Erythroblast (primary cell): ENCODE data around the gene GJC2.
A peak's percentile ranks its signal among the peaks of the same experiment; 100 is the strongest.
"Not testable (repeated sequence)": the region's sequence is repeated elsewhere in the genome, so short reads cannot be mapped to it uniquely, and the experiment has no call there.

ENCODE experiments used
- DNase-seq, 2 experiments: peaks; one replicate each; lab custom pipeline; 2025; lab: John Stamatoyannopoulos, UW
- GATA1 ChIP-seq: IDR thresholded peaks from 2 replicates; pipeline ENCODE4 v1.6.1; 2011; ENCODE audit warnings: low read depth, mild to moderate bottlenecking, control low read depth, low read length, moderate library complexity
- POLR2A ChIP-seq: IDR thresholded peaks from 2 replicates; pipeline ENCODE4 v1.6.1; 2011; ENCODE audit warnings: mild to moderate bottlenecking, low read length

Gene GJC2

DNA sequence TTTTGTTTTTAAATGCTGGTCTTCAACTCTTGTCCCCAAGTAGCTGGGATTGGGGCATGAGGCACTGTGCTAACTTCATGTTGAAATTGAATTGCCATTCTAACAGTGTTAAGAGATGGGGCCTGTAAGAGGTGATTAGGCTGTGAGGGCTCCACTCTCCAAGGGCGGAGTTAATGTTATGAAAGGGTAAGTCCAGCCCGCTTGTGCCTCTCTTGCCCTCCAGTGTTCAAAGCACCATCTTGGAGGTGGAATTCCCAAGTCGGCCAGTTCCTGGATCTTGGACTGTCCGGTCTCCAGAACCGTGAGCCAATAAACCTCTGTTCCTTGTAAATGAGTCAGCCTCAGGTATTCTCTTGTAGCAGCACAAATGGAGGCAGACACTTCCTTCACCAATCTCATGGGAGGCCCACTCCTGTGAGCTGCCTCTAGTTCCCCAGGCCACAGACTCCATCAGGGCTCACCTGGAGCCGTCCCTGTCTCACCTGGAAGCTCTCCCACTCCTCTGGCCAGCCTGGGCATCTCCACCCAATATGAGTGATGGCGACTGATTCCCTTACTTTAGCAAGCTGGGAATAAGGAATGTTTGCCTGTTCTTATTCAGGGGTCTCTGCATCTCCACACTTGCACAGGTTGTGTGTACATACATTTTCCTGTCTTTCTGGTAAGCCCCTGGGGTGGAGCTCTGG is 31.4 kb downstream of the GJC2 start:
- no peak for TF ChIP-seq GATA1
- no peak for TF ChIP-seq POLR2A
- peak in 1 of 2 experiments; percentile 52 for DNase-seq

DNA sequence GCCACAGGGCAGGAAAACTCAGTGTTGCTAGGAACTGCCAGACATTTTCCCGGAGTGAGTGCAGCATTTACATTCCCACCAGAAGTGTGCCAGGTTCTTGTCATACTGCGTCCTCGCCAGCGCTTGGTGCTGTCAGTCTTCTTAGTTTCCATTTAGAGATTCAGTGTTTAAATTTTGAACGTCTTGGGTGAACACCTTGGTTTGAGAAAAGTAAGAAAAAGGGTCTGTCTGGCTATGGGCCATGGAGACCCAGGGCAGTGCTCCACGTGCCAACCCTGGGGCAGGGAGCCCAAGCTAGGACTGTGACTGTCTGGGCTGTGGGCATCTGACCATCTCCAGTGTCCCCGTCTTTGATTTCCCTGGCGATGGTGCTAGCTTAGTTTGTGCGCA is 31.9 kb downstream of the GJC2 start:
- TF ChIP-seq POLR2A (no peak), GATA1 (no peak)
- no peak for DNase-seq

DNA sequence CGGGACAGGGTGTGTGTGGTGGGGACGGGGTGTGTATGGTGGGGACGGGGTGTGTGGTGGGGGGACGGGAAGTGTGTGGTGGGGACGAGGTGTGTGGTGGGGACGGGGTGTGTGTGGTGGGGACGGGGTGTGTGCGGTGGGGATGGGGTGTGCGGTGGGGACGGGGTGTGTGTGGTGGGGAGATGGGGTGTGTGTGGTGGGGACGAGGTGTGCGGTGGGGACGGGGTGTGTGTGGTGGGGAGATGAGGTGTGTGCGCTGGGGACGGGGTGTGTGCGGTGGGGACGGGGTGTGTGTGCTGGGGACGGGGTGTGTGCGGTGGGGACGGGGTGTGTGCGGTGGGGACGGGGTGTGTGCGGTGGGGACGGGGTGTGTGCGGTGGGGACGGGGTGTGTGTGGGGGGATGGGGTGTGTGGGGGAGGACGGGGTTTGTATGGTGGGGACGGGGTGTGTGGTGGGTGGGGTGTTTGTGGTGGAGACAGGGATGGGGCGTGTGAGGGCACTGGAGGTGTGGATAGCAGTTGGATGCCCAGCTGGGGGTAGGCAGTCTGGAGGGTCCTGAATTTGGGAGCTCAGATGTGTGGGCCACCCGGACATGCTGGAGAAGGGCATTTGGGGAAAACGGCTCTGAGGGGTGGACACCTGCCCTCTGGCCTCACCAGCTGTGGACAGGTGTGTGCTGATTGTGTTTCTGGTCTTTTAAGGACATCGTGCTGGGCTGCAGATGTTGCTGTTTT is 32.7 kb downstream of the GJC2 start:
- TF ChIP-seq POLR2A = no peak
- no peak for TF ChIP-seq GATA1
- DNase-seq = no peak

DNA sequence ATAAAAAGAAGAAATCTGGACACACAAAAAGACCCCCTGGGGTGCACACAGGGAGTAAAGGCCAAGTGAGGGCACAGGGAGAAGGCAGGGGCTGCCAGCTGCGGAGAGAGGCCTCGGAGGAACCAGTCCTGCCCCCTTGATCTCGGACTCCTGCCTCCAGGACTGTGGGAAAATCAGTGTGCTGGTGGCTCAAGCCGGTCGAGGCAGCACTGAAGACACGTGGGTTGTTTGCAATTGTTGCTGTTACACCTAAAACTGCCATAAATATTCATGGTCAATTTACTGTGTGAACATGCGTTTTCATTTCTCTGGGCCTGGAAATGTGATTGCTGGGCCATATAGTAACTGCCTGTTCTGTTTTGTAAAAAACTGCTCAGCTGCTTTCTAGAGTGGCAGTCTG is 34.4 kb downstream of the GJC2 start:
- no peak for DNase-seq
- no peak for TF ChIP-seq POLR2A
- no peak for TF ChIP-seq GATA1

DNA sequence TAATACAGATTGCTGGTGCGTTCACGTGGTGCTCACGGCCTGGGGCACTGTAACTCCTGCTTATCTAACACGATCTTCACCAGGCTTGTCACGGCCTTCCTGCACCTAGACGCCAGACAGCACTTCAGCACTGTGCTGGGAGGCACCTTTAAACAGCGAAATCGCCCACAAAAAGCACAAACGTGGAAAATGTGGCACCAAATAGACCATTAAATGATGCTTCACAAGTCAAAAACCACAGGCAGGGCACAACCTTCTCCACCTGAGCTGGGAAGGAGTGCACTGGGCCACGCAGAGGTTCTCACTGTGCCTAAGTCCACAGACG is 35.9 kb downstream of the GJC2 start:
- no peak for DNase-seq
- no peak for TF ChIP-seq GATA1

DNA sequence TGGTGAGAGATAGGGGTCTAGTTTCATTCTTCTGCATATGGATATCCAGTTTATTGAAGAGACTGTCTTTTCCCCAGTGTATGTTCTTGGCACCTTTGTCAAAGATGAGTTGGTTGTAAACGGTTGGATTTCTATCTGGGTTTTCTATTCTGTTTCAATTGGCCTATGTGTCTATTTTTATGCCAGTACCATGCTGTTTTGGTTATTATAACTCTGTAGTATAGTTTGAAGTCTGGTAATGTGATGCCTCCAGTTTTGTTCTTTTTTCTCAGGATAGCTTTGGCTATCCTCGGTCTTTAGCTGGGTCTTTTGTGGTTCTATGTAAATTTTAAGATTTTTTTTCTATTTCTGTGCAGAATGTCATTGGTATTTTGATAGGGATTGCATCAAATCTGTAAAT is 38.5 kb downstream of the GJC2 start:
- DNase-seq = not testable (repeated sequence)

DNA sequence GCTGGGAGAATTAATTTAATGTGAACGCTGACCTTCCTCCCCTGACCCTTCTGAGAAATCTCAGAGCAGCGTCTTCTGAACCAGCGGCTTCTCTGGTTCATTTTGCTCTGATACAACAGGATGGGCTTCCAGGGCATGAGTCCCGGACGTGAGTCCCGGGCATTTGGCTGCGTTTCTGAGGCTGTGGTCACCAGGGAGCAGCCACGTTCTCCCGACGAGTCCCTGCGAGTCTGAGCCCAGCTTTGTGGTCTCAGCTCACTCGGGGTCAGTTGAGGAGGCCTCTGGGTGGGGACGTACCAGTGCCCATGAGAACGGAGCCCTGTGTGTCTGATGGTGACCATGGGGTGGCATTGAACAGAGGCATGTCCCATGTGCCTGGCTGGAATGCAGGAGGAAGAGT is 40.5 kb downstream of the GJC2 start:
- TF ChIP-seq POLR2A = no peak
- no peak for TF ChIP-seq GATA1

DNA sequence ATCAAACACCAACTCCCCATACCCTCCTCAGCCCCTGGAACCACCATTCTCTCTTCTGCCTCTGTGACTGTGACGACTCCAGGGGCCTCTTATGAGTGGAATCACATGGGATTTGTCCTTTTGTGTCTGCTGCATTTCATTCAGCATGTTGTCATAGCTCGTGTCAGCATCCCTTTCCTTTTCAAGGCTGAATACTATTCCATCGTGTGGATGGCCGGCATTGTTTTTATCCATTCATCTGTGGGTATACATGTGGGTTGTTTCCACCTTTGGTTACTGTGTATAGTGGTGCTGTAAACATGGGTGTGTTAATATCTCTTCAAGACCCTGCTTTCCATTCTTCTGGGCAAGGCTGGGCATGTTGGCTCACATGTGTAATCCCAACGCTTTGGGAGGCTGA is 41.0 kb downstream of the GJC2 start:
- TF ChIP-seq POLR2A (no peak), GATA1 (no peak)
- DNase-seq = no peak

More for the DNA sequence above, 40.5 kb downstream of the GJC2 start:
- DNase-seq = no peak

DNA sequence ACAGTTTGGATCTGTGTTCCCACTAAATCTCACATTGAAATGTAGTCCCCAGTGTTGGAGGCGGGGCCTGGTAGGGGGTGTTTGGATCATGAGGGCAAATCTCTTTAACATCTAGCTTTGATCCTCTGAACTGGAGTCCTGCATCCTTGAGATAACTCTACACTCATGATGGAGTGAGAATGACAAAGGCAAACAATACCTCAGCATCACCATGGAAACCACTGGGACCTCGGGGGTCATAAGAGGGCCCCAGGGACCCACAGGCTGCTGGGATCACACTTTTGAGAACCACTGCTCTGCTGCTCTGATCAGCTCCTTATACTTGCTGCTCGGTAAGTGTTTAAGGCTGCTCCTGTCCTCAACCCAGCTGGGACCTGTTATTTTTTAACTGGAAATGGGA is 44.7 kb downstream of the GJC2 start:
- TF ChIP-seq GATA1 = no peak
- TF ChIP-seq POLR2A = no peak

DNA sequence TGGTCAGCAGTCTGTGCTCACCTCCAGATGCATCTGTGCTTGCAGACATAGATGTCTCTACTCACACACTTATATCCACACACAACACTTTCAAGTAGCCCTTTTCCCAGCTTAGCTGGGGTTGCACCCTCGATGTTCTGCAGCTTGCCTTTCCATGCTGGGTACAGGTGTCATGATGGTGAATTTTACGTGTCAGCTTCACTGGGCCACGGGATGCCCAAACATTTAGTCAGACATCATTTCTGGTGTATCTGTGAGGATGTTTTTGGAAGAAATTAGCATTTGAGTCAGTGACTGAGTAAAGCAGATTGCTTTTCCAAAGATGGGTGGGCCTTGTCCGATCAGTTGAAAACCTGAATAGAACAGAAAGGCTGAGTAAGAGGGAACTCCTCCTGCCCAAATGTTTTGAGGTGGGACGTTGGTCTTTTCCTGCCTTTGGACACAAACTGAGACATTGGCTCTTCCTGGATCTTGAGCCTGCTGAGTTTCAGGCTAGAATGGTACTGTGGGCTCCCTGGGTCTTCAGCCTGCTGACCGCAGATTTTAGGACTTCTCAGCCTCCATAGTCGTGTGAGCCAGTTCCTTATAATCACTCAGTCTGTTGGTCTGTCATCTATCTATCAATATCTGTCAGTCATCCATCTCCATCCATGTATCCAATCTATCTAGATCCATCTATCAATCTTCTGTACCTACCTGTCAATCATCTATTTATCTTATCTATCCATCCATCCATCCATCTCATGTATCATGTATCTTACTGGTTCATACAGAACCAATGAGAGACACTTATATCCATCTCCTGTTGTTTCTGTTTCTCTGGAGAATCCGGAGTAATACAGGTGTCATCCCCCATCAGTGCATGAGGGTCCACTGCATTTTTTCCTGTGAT is 45.4 kb downstream of the GJC2 start:
- TF ChIP-seq POLR2A = no peak
- no peak for TF ChIP-seq GATA1
- DNase-seq = no peak

More for the DNA sequence above, 44.7 kb downstream of the GJC2 start:
- DNase-seq = peak in 1 of 2 experiments; percentile 29

DNA sequence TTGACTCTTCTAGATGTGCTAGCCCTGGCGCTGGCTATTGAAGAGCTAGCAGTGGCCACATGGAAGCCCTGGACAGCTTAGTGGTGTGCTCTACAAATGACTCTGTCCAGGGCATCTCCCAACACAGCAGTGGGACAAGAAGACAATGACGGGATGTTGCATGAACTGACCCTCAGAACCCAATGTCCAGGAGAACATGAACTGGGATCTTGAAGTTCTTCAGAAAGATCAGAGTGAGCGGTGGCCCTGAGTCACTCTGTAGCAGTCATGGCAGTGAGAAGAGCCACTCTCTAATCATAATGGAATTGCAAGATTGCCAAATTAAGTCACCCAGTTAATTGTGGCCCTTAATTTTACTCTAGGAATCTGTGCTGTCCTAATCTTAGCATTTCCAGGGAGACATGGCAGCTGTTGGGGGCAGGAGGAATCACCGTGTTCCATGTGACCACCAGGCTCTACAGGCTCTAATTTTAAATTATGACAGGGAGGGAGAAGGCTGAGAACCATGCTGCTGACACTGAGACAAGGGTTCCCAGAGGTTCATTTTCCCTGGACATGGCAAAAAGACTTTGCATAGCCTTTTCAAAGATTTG is 47.9 kb downstream of the GJC2 start:
- TF ChIP-seq POLR2A = no peak
- TF ChIP-seq GATA1 = no peak
- no peak for DNase-seq

DNA sequence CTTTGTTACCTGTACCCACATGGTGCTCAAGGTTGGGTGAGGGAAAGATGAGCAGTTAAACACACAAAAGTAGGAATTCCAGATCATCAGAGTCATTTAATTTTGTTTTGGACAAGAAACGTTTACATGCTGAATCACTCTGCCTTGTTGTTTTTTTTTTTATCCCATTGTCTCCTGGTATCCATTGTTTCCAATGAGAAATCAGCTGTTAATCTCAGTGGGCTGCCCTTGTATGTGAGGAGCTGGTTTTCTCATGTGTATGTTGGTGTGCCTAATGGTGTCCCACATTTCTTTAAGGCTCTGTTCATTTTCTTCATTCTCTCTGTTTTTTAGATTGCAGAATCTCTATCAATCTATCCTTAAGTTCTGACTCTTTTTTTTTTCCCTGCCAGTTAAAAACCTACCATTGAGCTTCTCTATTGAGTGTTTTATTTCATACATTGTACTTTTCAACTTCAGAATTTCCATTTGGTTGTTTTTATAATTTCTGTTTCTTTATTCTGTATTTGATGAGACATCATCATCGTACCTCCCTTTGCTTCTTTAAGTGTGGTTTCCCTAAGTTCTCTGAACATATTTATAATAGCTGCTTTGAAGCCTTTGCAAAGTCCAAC is 49.4 kb downstream of the GJC2 start:
- TF ChIP-seq POLR2A (no peak), GATA1 (no peak)
- peak; percentile 27 to 39 for DNase-seq

DNA sequence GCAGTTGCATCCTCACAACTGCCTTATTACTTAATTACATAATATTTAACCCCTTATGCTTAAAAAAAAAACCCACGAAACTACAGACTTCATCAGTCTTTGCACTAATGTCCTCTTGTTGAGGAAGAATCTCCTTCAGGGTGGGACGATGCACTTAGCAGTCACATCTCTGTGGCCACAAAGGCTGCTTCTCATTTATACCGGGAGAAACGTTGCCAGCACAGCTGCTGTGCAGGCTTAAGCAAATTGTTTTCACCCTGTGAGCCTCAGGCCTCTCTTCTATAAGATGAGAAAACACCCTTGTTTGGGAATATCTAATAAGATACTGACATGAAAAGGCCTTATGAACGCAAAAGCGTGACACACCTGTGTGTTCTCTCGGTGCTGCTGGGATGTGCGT is 55.2 kb downstream of the GJC2 start:
- no peak for DNase-seq
- TF ChIP-seq POLR2A (no peak), GATA1 (no peak)
